Activated T-helper 17 cell treated with anti-CD3 and anti-CD28 coated beads, Interleukin-2, amount 50 U/mL, for 72 hours (primary cell): ENCODE results near the gene AGGF1. TPM values are rescaled to one million over a fixed set of nuclear protein-coding genes. Genes with fewer than 3 reads are reported as not detected.
A peak's percentile ranks its signal among the peaks of the same experiment; 100 is the strongest.

Experiments
- ATAC-seq: fragments of 150-1000 bp; cut with Tn5 transposase; replicated peaks from 2 replicates; pipeline ENCODE4 v1.10.0; 2021; ENCODE audit warnings: mild to moderate bottlenecking, moderate library complexity
- H3K27ac Mint-ChIP-seq: one replicate; pipeline ENCODE4 v1.8.0; 2022; ENCODE audit warnings: mixed read lengths
- H3K27me3 Mint-ChIP-seq: one replicate; pipeline ENCODE4 v1.8.0; 2022; ENCODE audit warnings: mixed read lengths
- H3K36me3 Mint-ChIP-seq: one replicate; pipeline ENCODE4 v1.8.0; 2022; ENCODE audit warnings: low read depth, mild to moderate bottlenecking, mixed read lengths
- H3K4me1 Mint-ChIP-seq: one replicate; pipeline ENCODE4 v1.8.0; 2022; ENCODE audit warnings: mixed read lengths
- H3K4me3 Mint-ChIP-seq: one replicate; pipeline ENCODE4 v1.8.0; 2022; ENCODE audit warnings: mild to moderate bottlenecking, mixed read lengths
- H3K9me3 Mint-ChIP-seq: one replicate; pipeline ENCODE4 v1.8.0; 2022; ENCODE audit warnings: mixed read lengths
- total RNA-seq, 2 donors: library from RNA; stranded (reverse); gene quantifications; one replicate each; pipeline ENCODE4 v1.2.3, GENCODE V29; 2022

The AGGF1 gene
- total RNA-seq, 2 donors from 2014 or later, result 24.4 to 25.4 TPM

GRCh38 chr5:77011498-77011897 is 18.7 kb upstream of the AGGF1 start:
- no peaks in the 10 kb centered on the region for H3K36me3 Mint-ChIP-seq
- H3K27me3 Mint-ChIP-seq, result peaks cover 16% of the 10 kb centered on the region
- no peak overlapping the region for H3K4me3 Mint-ChIP-seq
- no peaks in the 10 kb centered on the region for H3K9me3 Mint-ChIP-seq
- no peak overlapping the region for H3K27ac Mint-ChIP-seq
- H3K4me1 Mint-ChIP-seq, result no peaks in the 10 kb centered on the region
- no peak for ATAC-seq

- Mint-ChIP-seq H3K36me3 (no peaks in the 10 kb centered on the region), H3K4me3 (no peak overlapping the region), H3K4me1 (no peaks in the 10 kb centered on the region), H3K27me3 (peaks cover 16% of the 10 kb centered on the region), H3K9me3 (no peaks in the 10 kb centered on the region), H3K27ac (no peak overlapping the region)
- peak; percentile 68 for ATAC-seq
These were observed 17.6 kb upstream of the AGGF1 start for GRCh38 chr5:77012601-77013000.

GRCh38 chr5:77015938-77016569 is 14.2 kb upstream of the AGGF1 start:
- no peak overlapping the region for H3K4me3 Mint-ChIP-seq
- no peaks in the 10 kb centered on the region for H3K36me3 Mint-ChIP-seq
- no peak overlapping the region for H3K27ac Mint-ChIP-seq
- H3K27me3 Mint-ChIP-seq, result peaks cover 22% of the 10 kb centered on the region
- no peak for ATAC-seq
- H3K9me3 Mint-ChIP-seq, result no peaks in the 10 kb centered on the region
- no peaks in the 10 kb centered on the region for H3K4me1 Mint-ChIP-seq

GRCh38 chr5:77016962-77017361 is 13.2 kb upstream of the AGGF1 start:
- H3K9me3 Mint-ChIP-seq, result no peaks in the 10 kb centered on the region
- H3K36me3 Mint-ChIP-seq, result no peaks in the 10 kb centered on the region
- no peak overlapping the region for H3K4me3 Mint-ChIP-seq
- H3K27ac Mint-ChIP-seq, result no peak overlapping the region
- no peaks in the 10 kb centered on the region for H3K4me1 Mint-ChIP-seq
- no peak for ATAC-seq
- H3K27me3 Mint-ChIP-seq, result peaks cover 26% of the 10 kb centered on the region

GRCh38 chr5:77017668-77018067 is 12.5 kb upstream of the AGGF1 start:
- peaks cover 31% of the 10 kb centered on the region for H3K27me3 Mint-ChIP-seq

GRCh38 chr5:77022511-77023417 is 7.4 kb upstream of the AGGF1 start:
- no peaks in the 10 kb centered on the region for H3K36me3 Mint-ChIP-seq
- H3K4me1 Mint-ChIP-seq, result no peaks in the 10 kb centered on the region
- peaks cover 27% of the 10 kb centered on the region for H3K27me3 Mint-ChIP-seq
- ATAC-seq, result no peak
- no peak overlapping the region for H3K27ac Mint-ChIP-seq
- no peak overlapping the region for H3K4me3 Mint-ChIP-seq
- no peaks in the 10 kb centered on the region for H3K9me3 Mint-ChIP-seq

More at GRCh38 chr5:77017668-77018067, 12.5 kb upstream of the AGGF1 start:
- Mint-ChIP-seq H3K36me3 (no peaks in the 10 kb centered on the region), H3K4me1 (no peaks in the 10 kb centered on the region), H3K9me3 (no peaks in the 10 kb centered on the region), H3K27ac (no peak overlapping the region), H3K4me3 (no peak overlapping the region)
- ATAC-seq, result no peak

GRCh38 chr5:77024490-77024889 is 5.7 kb upstream of the AGGF1 start:
- no peaks in the 10 kb centered on the region for H3K36me3 Mint-ChIP-seq
- no peak overlapping the region for H3K27ac Mint-ChIP-seq
- H3K27me3 Mint-ChIP-seq, result peaks cover 18% of the 10 kb centered on the region
- H3K4me3 Mint-ChIP-seq, result no peak overlapping the region
- no peaks in the 10 kb centered on the region for H3K4me1 Mint-ChIP-seq
- H3K9me3 Mint-ChIP-seq, result peaks cover 7% of the 10 kb centered on the region
- ATAC-seq, result no peak

GRCh38 chr5:77028631-77029375 is 1.4 kb upstream of the AGGF1 start:
- ATAC-seq, result no peak
- H3K36me3 Mint-ChIP-seq, result peaks cover 27% of the 10 kb centered on the region
- peaks cover 15% of the 10 kb centered on the region for H3K4me1 Mint-ChIP-seq
- H3K27me3 Mint-ChIP-seq, result no peaks in the 10 kb centered on the region
- peak overlapping the region; percentile 96 for H3K27ac Mint-ChIP-seq
- peaks cover 12% of the 10 kb centered on the region for H3K9me3 Mint-ChIP-seq
- peak overlapping the region; percentile 97 for H3K4me3 Mint-ChIP-seq

GRCh38 chr5:77029376-77029885 is 773 bp upstream of the AGGF1 start:
- Mint-ChIP-seq H3K4me1 (peaks cover 15% of the 10 kb centered on the region), H3K27ac (peak overlapping the region; percentile 96), H3K27me3 (no peaks in the 10 kb centered on the region), H3K36me3 (peaks cover 33% of the 10 kb centered on the region), H3K4me3 (peak overlapping the region; percentile 97), H3K9me3 (peaks cover 12% of the 10 kb centered on the region)
- ATAC-seq, result no peak

- peaks cover 12% of the 10 kb centered on the region for H3K9me3 Mint-ChIP-seq
- H3K27ac Mint-ChIP-seq, result peak overlapping the region; percentile 73
- H3K27me3 Mint-ChIP-seq, result no peaks in the 10 kb centered on the region
- H3K4me3 Mint-ChIP-seq, result peak overlapping the region; percentile 97
- H3K36me3 Mint-ChIP-seq, result peaks cover 57% of the 10 kb centered on the region
- ATAC-seq, result no peak
- peaks cover 15% of the 10 kb centered on the region for H3K4me1 Mint-ChIP-seq
These were observed 1.7 kb downstream of the AGGF1 start for GRCh38 chr5:77031891-77032290.

GRCh38 chr5:77032635-77033034 is 2.4 kb downstream of the AGGF1 start:
- Mint-ChIP-seq H3K9me3 (peaks cover 12% of the 10 kb centered on the region), H3K4me3 (peak overlapping the region; percentile 26), H3K27me3 (no peaks in the 10 kb centered on the region), H3K4me1 (peaks cover 15% of the 10 kb centered on the region), H3K36me3 (peaks cover 64% of the 10 kb centered on the region), H3K27ac (no peak overlapping the region)
- no peak for ATAC-seq

GRCh38 chr5:77033338-77033737 is 3.1 kb downstream of the AGGF1 start:
- H3K4me3 Mint-ChIP-seq, result peak overlapping the region; percentile 26
- H3K9me3 Mint-ChIP-seq, result peaks cover 12% of the 10 kb centered on the region
- H3K27ac Mint-ChIP-seq, result peak overlapping the region; percentile 48
- ATAC-seq, result no peak
- H3K36me3 Mint-ChIP-seq, result peaks cover 71% of the 10 kb centered on the region
- peaks cover 15% of the 10 kb centered on the region for H3K4me1 Mint-ChIP-seq
- H3K27me3 Mint-ChIP-seq, result no peaks in the 10 kb centered on the region

- Mint-ChIP-seq H3K36me3 (peaks cover 89% of the 10 kb centered on the region), H3K4me1 (peaks cover 10% of the 10 kb centered on the region), H3K27me3 (no peaks in the 10 kb centered on the region), H3K9me3 (no peaks in the 10 kb centered on the region), H3K4me3 (no peak overlapping the region), H3K27ac (no peak overlapping the region)
- ATAC-seq, result no peak
These were observed 5.7 kb downstream of the AGGF1 start for GRCh38 chr5:77035950-77036349.

- Mint-ChIP-seq H3K27me3 (no peaks in the 10 kb centered on the region), H3K27ac (peak overlapping the region; percentile 58), H3K4me3 (no peak overlapping the region), H3K36me3 (peaks cover 72% of the 10 kb centered on the region), H3K9me3 (no peaks in the 10 kb centered on the region), H3K4me1 (peaks cover 10% of the 10 kb centered on the region)
- peak; percentile 89 for ATAC-seq
These were observed 16.3 kb downstream of the AGGF1 start for GRCh38 chr5:77046416-77047073.
